NCI-H82 treated with DMSO at 0.1 percent for 48 hours (cell line): Measurements from ENCODE around the gene KIAA0232.
"Not testable (repeated sequence)": the region's sequence is repeated elsewhere in the genome, so short reads cannot be mapped to it uniquely, and the experiment has no call there.

Experiments used
- DNase-seq: peaks from one replicate; lab custom pipeline; 2025; ENCODE audit not compliant: unreplicated experiment; lab: John Stamatoyannopoulos, UW

Gene KIAA0232

GRCh38 chr4:6754481-6755087 lies 27.9 kb upstream of the KIAA0232 start:
- DNase-seq: no peak

GRCh38 chr4:6755088-6755753 lies 27.3 kb upstream of the KIAA0232 start:
- DNase-seq: no peak

- DNase-seq: not testable (repeated sequence)
Measured at GRCh38 chr4:6756345-6756744, 26.2 kb upstream of the KIAA0232 start.

- no peak for DNase-seq
Measured at GRCh38 chr4:6758728-6759127, 23.8 kb upstream of the KIAA0232 start.

GRCh38 chr4:6760865-6761264 lies 21.7 kb upstream of the KIAA0232 start:
- no peak for DNase-seq

GRCh38 chr4:6761649-6762615 lies 20.6 kb upstream of the KIAA0232 start:
- no peak for DNase-seq

GRCh38 chr4:6763330-6763851 lies 19.1 kb upstream of the KIAA0232 start:
- DNase-seq: no peak

GRCh38 chr4:6764976-6765620 lies 17.4 kb upstream of the KIAA0232 start:
- DNase-seq: no peak

- no peak for DNase-seq
Measured at GRCh38 chr4:6765703-6766102, 16.8 kb upstream of the KIAA0232 start.

- no peak for DNase-seq
Measured at GRCh38 chr4:6767386-6767747, 15.2 kb upstream of the KIAA0232 start.

GRCh38 chr4:6767748-6768538 lies 14.6 kb upstream of the KIAA0232 start:
- no peak for DNase-seq

GRCh38 chr4:6768539-6768905 lies 14.0 kb upstream of the KIAA0232 start:
- DNase-seq: no peak

GRCh38 chr4:6769233-6769988 lies 13.1 kb upstream of the KIAA0232 start:
- no peak for DNase-seq

GRCh38 chr4:6769989-6770420 lies 12.5 kb upstream of the KIAA0232 start:
- DNase-seq: no peak

GRCh38 chr4:6770581-6771228 lies 11.8 kb upstream of the KIAA0232 start:
- DNase-seq: no peak

GRCh38 chr4:6771229-6771671 lies 11.3 kb upstream of the KIAA0232 start:
- no peak for DNase-seq

GRCh38 chr4:6772223-6772928 lies 10.2 kb upstream of the KIAA0232 start:
- no peak for DNase-seq

- no peak for DNase-seq
Measured at GRCh38 chr4:6773106-6773505, 9.4 kb upstream of the KIAA0232 start.
